Mesenchymal stem cell (in vitro differentiated cells and primary cell): ENCODE data around the gene GLOD5.

Experiments used
- DNase-seq: peaks from one replicate; pipeline ENCODE4 v3.0.0-alpha.2; 2013
- H2AFZ ChIP-seq: one replicate; pipeline ENCODE4 v1.6.1; 2013; ENCODE audit warnings: low read depth, mild to moderate bottlenecking, control low read depth, inconsistent platforms, low read length, moderate library complexity
- H2AK5ac ChIP-seq: 2 replicates; pipeline ENCODE4 v1.6.1; 2013; ENCODE audit warnings: low read length, moderate library complexity, mild to moderate bottlenecking, inconsistent platforms; ENCODE audit not compliant: severe bottlenecking
- H2BK120ac ChIP-seq: one replicate; pipeline ENCODE4 v1.6.1; 2013; ENCODE audit warnings: low read depth, mild to moderate bottlenecking, inconsistent platforms, low read length, moderate library complexity
- H2BK12ac ChIP-seq, 2 experiments: one replicate each; pipeline ENCODE4 v1.6.1; 2013; ENCODE audit warnings: inconsistent platforms in 2 of 2, low read length in 2 of 2, mild to moderate bottlenecking in 2 of 2, moderate library complexity in 2 of 2, control low read depth in 1 of 2
- H2BK15ac ChIP-seq: one replicate; pipeline ENCODE4 v1.6.1; 2013; ENCODE audit warnings: mild to moderate bottlenecking, low read depth, inconsistent platforms; ENCODE audit not compliant: poor library complexity, severe bottlenecking
- H2BK5ac ChIP-seq: 2 replicates; pipeline ENCODE4 v1.6.1; 2013; ENCODE audit warnings: low read depth, mild to moderate bottlenecking, low read length, control low read depth, inconsistent platforms; ENCODE audit not compliant: poor library complexity, severe bottlenecking
- H3K14ac ChIP-seq, 2 experiments: one replicate each; pipeline ENCODE4 v1.6.1; 2013; ENCODE audit warnings: inconsistent platforms in 2 of 2, low read length in 2 of 2, control low read depth in 1 of 2, mild to moderate bottlenecking in 1 of 2, moderate library complexity in 1 of 2
- H3K18ac ChIP-seq, 2 experiments: one replicate each; pipeline ENCODE4 v1.6.1; 2013; ENCODE audit warnings: inconsistent platforms in 2 of 2, low read length in 2 of 2, control low read depth in 1 of 2, low read depth in 1 of 2, mild to moderate bottlenecking in 1 of 2
- H3K23ac ChIP-seq, 2 experiments: one replicate each; pipeline ENCODE4 v1.6.1; 2013; ENCODE audit warnings: inconsistent platforms in 2 of 2, low read length in 2 of 2, mild to moderate bottlenecking in 2 of 2, moderate library complexity in 2 of 2, control low read depth in 1 of 2
- H3K27ac ChIP-seq: 2 replicates; pipeline ENCODE4 v1.5.1; 2013; ENCODE audit warnings: mild to moderate bottlenecking, moderate library complexity, low read length, control low read depth, inconsistent platforms; ENCODE audit not compliant: poor library complexity, severe bottlenecking
- H3K27me3 ChIP-seq, 2 experiments: 2 replicates each; pipeline versions ENCODE4 v1.6.1 to v1.7.0; 2013; ENCODE audit warnings: low read length in 2 of 2, mild to moderate bottlenecking in 2 of 2, moderate library complexity in 2 of 2, control low read depth in 1 of 2, inconsistent platforms in 1 of 2; ENCODE audit not compliant: control insufficient read depth in 1 of 2, insufficient read depth in 1 of 2
- H3K36me3 ChIP-seq, 2 experiments: 2 replicates each; pipeline versions ENCODE4 v1.6.1 to v1.7.0; 2013; ENCODE audit warnings: low read length in 2 of 2, control low read depth in 1 of 2, inconsistent platforms in 1 of 2, low read depth in 1 of 2, mild to moderate bottlenecking in 1 of 2; ENCODE audit not compliant: insufficient read depth in 2 of 2, control insufficient read depth in 1 of 2
- H3K4ac ChIP-seq, 2 experiments: one replicate each; pipeline ENCODE4 v1.6.1; 2013; ENCODE audit warnings: inconsistent platforms in 2 of 2, low read length in 2 of 2, mild to moderate bottlenecking in 2 of 2, moderate library complexity in 2 of 2, control low read depth in 1 of 2, low read depth in 1 of 2
- H3K4me1 ChIP-seq: 2 replicates; pipeline ENCODE4 v1.6.1; 2013; ENCODE audit warnings: low read depth, low read length, control low read depth; ENCODE audit not compliant: control insufficient read depth, insufficient read depth
- H3K4me2 ChIP-seq: 2 replicates; pipeline ENCODE4 v1.6.1; 2013; ENCODE audit warnings: low read length, mild to moderate bottlenecking, inconsistent platforms; ENCODE audit not compliant: poor library complexity, severe bottlenecking
- H3K4me3 ChIP-seq, 2 experiments: 2 replicates each; pipeline versions ENCODE4 v1.5.1 to v1.7.0; 2013; ENCODE audit warnings: low read length in 2 of 2, mild to moderate bottlenecking in 2 of 2, control low read depth in 1 of 2, low read depth in 1 of 2; ENCODE audit not compliant: insufficient read depth in 1 of 2
- H3K79me1 ChIP-seq: replicated peaks from 2 replicates; pipeline ENCODE4 v1.6.1; 2013; ENCODE audit warnings: mild to moderate bottlenecking, control low read depth, low read length, inconsistent platforms; ENCODE audit not compliant: poor library complexity, severe bottlenecking
- H3K9ac ChIP-seq: 2 replicates; pipeline ENCODE4 v1.7.0; 2013; ENCODE audit warnings: mild to moderate bottlenecking, low read length, moderate library complexity
- H3K9me3 ChIP-seq: 2 replicates; pipeline ENCODE4 v1.7.0; 2013; ENCODE audit warnings: mild to moderate bottlenecking, low read length; ENCODE audit not compliant: control insufficient read depth
- H4K8ac ChIP-seq: one replicate; pipeline ENCODE4 v1.6.1; 2013; ENCODE audit warnings: inconsistent platforms, mild to moderate bottlenecking, low read length, moderate library complexity
- H4K91ac ChIP-seq: one replicate; pipeline ENCODE4 v1.6.1; 2013; ENCODE audit warnings: mild to moderate bottlenecking, low read length, inconsistent platforms
- WGBS: methylation state at CpG from one replicate; pipeline ENCODE4 v1.1.7; 2013; ENCODE audit warnings: mixed read lengths; 5-methylcytosine and 5-hydroxymethylcytosine counted together

Gene GLOD5

DNA sequence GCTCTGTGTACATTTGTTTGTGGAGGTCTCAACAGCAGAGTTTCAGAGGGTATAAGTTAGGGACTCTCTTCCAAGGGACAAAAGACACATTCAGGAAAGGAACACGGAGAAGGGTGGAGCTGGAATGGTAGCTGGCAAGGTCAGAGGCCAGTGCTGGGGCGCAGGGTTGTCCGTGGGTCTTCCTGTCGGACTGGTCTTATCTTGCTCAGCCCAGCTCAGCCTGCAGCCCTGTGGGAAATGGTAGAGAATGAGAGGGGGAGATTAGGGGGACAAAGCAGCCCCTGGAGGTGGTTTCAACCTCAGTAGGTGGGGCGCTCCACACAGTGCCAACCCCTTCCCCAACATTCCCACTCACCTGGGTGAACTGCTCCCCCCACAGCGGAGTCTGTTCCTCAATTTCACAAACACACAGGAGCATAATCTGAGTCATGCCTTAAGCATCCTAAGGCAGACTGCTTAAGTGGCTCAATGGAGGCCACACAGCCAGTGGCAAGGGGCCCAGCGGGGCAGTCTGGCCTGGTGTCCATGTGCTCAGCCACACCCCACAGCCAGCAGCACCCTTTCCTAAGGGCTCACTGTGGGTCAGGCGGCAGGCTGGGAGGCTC is 33.5 kb downstream of the GLOD5 start:
- H3K9ac ChIP-seq = no peak overlapping the region
- H3K23ac ChIP-seq = no peak overlapping the region
- H2BK5ac ChIP-seq = no peak overlapping the region
- no peak overlapping the region for H2BK120ac ChIP-seq
- peaks cover 10% of the 10 kb centered on the region for H3K4me1 ChIP-seq
- peaks cover 0 to 59% of the 10 kb centered on the region in 2 experiments for H3K27me3 ChIP-seq
- H2BK15ac ChIP-seq = no peak overlapping the region
- H3K27ac ChIP-seq = no peak overlapping the region
- DNase-seq = peak; percentile 67
- no peak overlapping the region for H2AK5ac ChIP-seq
- H3K4ac ChIP-seq = no peak overlapping the region
- H4K8ac ChIP-seq = peak overlapping the region; percentile 82
- H3K14ac ChIP-seq = no peak overlapping the region
- no peaks in the 10 kb centered on the region for H3K9me3 ChIP-seq
- WGBS = 18% methylated on average over 3 of the region's 8 CpGs
- H3K36me3 ChIP-seq = no peaks in the 10 kb centered on the region
- no peak overlapping the region for H3K4me3 ChIP-seq
- no peaks in the 10 kb centered on the region for H3K79me1 ChIP-seq
- H2BK12ac ChIP-seq = peak overlapping the region in 1 of 2 experiments; percentile 59
- H3K4me2 ChIP-seq = no peak overlapping the region
- peak overlapping the region in 1 of 2 experiments; percentile 21 for H3K18ac ChIP-seq
- peak overlapping the region; percentile 34 for H4K91ac ChIP-seq
- H2AFZ ChIP-seq = no peak overlapping the region

DNA sequence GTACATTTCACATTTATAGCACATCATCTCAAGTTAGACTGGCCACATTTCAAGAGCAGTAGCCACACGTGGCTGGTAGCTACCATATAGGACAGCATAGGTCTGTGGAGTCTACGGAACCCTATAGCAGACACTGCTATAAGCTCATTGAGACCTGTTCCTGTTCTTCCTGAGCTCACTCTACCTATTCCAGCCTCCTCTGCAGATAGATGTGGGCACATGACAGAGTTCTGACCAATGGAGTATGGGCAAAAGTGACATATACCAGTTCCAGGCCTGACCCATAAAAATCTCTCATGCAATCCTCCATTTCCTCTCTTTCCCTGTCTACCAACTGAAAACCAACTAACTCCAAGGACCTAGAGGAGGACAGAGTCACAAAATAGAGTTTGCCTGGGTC is 36.8 kb downstream of the GLOD5 start:
- no peak overlapping the region for H3K9ac ChIP-seq
- H3K4me2 ChIP-seq = no peak overlapping the region
- no peaks in the 10 kb centered on the region for H3K36me3 ChIP-seq
- no peak overlapping the region for H3K27ac ChIP-seq
- no peak overlapping the region for H2BK5ac ChIP-seq
- no peak overlapping the region for H3K4ac ChIP-seq
- no CpG with 5 or more reads among the region's 2 CpGs for WGBS
- H3K27me3 ChIP-seq = peaks cover 0 to 34% of the 10 kb centered on the region in 2 experiments
- no peak overlapping the region for H2BK15ac ChIP-seq
- peaks cover 1% of the 10 kb centered on the region for H3K79me1 ChIP-seq
- no peak overlapping the region for H3K23ac ChIP-seq
- H3K9me3 ChIP-seq = no peaks in the 10 kb centered on the region
- H4K8ac ChIP-seq = no peak overlapping the region
- H2AK5ac ChIP-seq = no peak overlapping the region
- H2BK12ac ChIP-seq = no peak overlapping the region
- no peak overlapping the region for H4K91ac ChIP-seq
- H3K4me3 ChIP-seq = no peak overlapping the region
- H3K4me1 ChIP-seq = peaks cover 14% of the 10 kb centered on the region
- no peak overlapping the region for H2BK120ac ChIP-seq
- no peak overlapping the region for H3K18ac ChIP-seq
- no peak overlapping the region for H2AFZ ChIP-seq
- H3K14ac ChIP-seq = no peak overlapping the region
- DNase-seq = no peak

DNA sequence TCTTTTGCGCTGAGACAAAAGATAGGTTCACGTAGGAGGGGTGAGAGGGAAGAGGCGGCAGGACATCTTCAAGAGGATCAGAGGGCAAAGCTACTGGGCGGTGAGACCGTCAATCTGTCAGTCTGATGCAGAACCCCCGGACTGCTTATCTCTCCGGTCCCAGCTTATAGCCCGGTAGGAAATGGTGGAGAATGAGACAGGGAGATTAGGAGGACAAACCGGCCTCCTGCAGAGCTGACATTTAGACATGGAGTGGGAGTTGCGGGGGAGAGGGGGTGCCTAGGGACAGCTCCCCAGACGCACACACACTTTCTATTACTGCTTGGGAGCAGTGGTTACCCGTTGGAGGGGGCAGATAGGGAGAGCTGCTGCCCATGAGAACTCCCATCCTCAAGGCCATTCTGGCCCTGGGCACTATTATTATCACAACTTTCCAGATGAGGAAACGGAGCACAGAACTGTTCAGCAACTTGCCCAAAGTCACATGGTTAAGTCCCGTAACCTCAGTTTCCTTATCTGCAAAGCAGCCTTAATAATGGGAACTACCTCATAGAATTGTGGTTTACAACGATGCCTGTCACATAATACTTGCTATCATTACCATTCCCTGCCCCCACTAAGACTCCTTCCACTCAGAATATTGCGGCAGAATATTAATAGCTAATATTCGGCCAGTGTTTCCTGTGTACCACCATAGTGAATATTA is 39.2 kb downstream of the GLOD5 start:
- Histone ChIP-seq H2BK12ac (no peak overlapping the region), H2BK15ac (peak overlapping the region; percentile 26), H2BK5ac (no peak overlapping the region), H3K9ac (peak overlapping the region; percentile 90), H3K4me1 (peaks cover 5% of the 10 kb centered on the region), H3K4me2 (peak overlapping the region; percentile 66), H4K91ac (peak overlapping the region; percentile 68), H3K9me3 (no peaks in the 10 kb centered on the region), H4K8ac (peak overlapping the region; percentile 91), H2AK5ac (peak overlapping the region; percentile 48), H3K18ac (peak overlapping the region; percentile 21 to 70), H3K23ac (no peak overlapping the region), H2BK120ac (no peak overlapping the region), H3K27me3 (peaks cover 0 to 20% of the 10 kb centered on the region in 2 experiments), H3K27ac (peak overlapping the region; percentile 76), H3K79me1 (peaks cover 7% of the 10 kb centered on the region), H3K36me3 (peaks cover 7 to 9% of the 10 kb centered on the region in 2 experiments), H3K14ac (no peak overlapping the region), H3K4me3 (peak overlapping the region; percentile 80 to 81), H3K4ac (peak overlapping the region in 1 of 2 experiments; percentile 80), H2AFZ (peak overlapping the region; percentile 53)
- DNase-seq = no peak
- 41% methylated on average over 15 of the region's 17 CpGs for WGBS
